Upper lobe of right lung (tissue), 1 donor: ENCODE measurements around the gene DNAJB9. TPM values are rescaled to one million over a fixed set of nuclear protein-coding genes. Genes with fewer than 3 reads are reported as not detected.
"Not testable (repeated sequence)": the region's sequence is repeated elsewhere in the genome, so short reads cannot be mapped to it uniquely, and the experiment has no call there.

Experiments used
- ATAC-seq: fragments of 200-7000 bp; cut with Tn5 transposase; one replicate; pipeline ENCODE4 v1.9.1; 2020; ENCODE audit warnings: mild to moderate bottlenecking, moderate library complexity
- DNase-seq: peaks from one replicate; pipeline ENCODE4 v3.0.0-alpha.2; 2020
- H3K27ac ChIP-seq: fragments of 200-600 bp; one replicate; pipeline ENCODE4 v1.8.0; 2022
- H3K27me3 ChIP-seq: fragments of 200-600 bp; one replicate; pipeline ENCODE4 v1.8.0; 2022; ENCODE audit warnings: mild to moderate bottlenecking
- H3K36me3 ChIP-seq: fragments of 200-600 bp; one replicate; pipeline ENCODE4 v1.8.0; 2022
- H3K4me1 ChIP-seq: fragments of 200-600 bp; one replicate; pipeline ENCODE4 v1.8.0; 2022
- H3K4me3 ChIP-seq: fragments of 200-600 bp; one replicate; pipeline ENCODE4 v1.8.0; 2022; ENCODE audit warnings: mild to moderate bottlenecking
- H3K9me3 ChIP-seq: fragments of 200-600 bp; one replicate; pipeline ENCODE4 v1.8.0; 2022
- intact Hi-C: fragments of 100-400 bp; cut with DNase I; formaldehyde crosslinking; loops from one replicate; pipeline ENCODE4 v1.11.0; 2022
- total RNA-seq: library from RNA; stranded (reverse); fragmentation: NEBNext Ultra II Directional; extraction: Animal tissue kit (Norgen Biotek cat#: 25700); gene quantifications from one replicate; pipeline ENCODE4 v1.2.1, GENCODE V29; 2021
- TF ChIP-seq, protein P1 (sequence below): fragments of 200-600 bp; IDR thresholded peaks from one replicate; pipeline ENCODE4 v1.8.0; 2022; ENCODE audit warnings: antibody characterized with exemption
- donor health status: DM: no; HTN: yes; CAD: no; lungs with severe emphysema.

Gene DNAJB9
- total RNA-seq, 1 donor from 2014 or later: 36.5 TPM

DNA sequence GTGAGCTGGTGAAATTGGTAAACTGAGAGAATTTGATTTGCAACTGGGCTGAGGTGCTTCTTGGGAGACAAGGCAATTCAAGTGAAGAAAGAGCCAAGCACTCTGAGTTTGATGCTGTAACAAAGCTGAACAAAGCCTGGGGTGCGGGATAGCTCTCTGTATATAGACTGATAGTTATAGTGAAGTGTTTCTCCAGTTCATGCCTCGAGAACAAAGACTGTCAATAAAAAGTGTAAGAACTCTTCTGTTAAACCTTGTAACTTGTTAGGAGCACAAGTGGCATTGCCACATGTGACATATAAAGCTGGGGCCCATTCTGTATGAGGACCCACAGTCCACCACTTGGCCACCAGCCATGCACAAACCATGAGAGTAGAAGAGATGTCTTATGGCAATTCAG lies 32.4 kb upstream of the DNAJB9 start:
- TF ChIP-seq, protein P1, sequence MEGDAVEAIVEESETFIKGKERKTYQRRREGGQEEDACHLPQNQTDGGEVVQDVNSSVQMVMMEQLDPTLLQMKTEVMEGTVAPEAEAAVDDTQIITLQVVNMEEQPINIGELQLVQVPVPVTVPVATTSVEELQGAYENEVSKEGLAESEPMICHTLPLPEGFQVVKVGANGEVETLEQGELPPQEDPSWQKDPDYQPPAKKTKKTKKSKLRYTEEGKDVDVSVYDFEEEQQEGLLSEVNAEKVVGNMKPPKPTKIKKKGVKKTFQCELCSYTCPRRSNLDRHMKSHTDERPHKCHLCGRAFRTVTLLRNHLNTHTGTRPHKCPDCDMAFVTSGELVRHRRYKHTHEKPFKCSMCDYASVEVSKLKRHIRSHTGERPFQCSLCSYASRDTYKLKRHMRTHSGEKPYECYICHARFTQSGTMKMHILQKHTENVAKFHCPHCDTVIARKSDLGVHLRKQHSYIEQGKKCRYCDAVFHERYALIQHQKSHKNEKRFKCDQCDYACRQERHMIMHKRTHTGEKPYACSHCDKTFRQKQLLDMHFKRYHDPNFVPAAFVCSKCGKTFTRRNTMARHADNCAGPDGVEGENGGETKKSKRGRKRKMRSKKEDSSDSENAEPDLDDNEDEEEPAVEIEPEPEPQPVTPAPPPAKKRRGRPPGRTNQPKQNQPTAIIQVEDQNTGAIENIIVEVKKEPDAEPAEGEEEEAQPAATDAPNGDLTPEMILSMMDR: no peak
- intact Hi-C loops: no loop called here
- DNase-seq (no peak), ATAC-seq (no peak)
- Histone ChIP-seq H3K27me3 (no peaks in the 10 kb centered on the region), H3K4me3 (no peak overlapping the region), H3K9me3 (no peaks in the 10 kb centered on the region), H3K27ac (no peak overlapping the region), H3K4me1 (no peaks in the 10 kb centered on the region), H3K36me3 (no peaks in the 10 kb centered on the region)

DNA sequence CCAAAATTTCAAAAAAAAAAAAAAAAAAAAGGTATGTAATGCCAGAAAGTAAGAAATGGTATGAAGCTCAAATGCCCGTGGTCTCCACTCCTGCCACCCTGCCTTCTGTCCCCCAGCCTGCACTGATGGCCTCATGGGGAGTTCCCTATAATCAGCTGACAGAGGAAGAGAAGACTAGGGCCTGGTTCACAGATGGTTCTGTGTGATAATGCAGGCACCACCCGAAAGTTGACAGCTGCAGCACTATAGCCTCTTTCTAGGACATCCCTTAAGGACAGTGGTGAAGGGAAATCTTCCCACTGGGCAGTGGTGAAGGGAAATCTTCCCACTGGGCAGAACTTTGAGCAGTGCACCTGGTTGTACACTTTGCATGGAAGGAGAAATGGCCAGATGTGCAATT lies 31.4 kb upstream of the DNAJB9 start:
- H3K27me3 ChIP-seq, H3K4me3 ChIP-seq, H3K36me3 ChIP-seq, ATAC-seq, H3K4me1 ChIP-seq, H3K27ac ChIP-seq, DNase-seq, intact Hi-C loops, H3K9me3 ChIP-seq: not testable (repeated sequence)

DNA sequence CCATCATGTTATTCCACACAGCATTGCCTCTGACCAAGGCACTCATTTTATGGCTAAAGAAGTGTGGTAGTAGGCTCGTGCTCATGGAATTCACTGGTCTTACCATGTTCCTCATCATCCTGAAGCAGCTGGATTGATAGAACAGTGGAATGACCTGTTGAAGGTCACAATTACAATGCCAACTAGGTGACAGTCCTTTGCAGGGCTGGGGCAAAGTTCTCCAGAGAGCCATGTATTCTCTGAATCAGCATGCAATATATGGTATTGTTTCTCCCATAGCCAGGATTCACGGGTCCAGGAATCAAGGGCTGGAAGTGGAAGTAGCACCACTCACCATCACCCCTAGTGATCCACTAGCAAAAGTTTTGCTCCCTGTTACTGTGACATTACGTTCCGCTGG lies 31.0 kb upstream of the DNAJB9 start:
- H3K4me3 ChIP-seq, DNase-seq, intact Hi-C loops, H3K4me1 ChIP-seq, H3K36me3 ChIP-seq, H3K9me3 ChIP-seq, ATAC-seq, H3K27me3 ChIP-seq, H3K27ac ChIP-seq: not testable (repeated sequence)

DNA sequence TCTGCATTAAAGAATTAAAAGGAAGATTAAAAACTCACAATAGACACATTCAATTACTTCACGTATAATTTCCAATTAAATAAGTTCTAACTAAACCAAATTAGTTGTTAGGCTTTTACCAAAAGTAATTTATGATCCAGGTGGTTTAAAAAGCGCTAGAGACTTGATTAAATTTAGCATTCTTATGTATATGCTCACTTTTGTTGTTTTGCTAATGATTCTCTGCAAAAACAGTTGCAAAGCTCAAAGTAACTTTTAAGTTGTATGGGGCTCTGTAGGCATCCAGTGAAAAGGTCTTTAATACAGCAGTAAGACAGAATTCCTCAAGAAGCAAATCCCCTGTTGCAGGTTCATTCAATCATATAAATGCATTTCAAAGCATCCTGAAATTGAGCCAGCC lies 28.2 kb upstream of the DNAJB9 start:
- intact Hi-C loops: no loop called here
- TF ChIP-seq, protein P1: no peak
- Histone ChIP-seq H3K4me3 (no peak overlapping the region), H3K27ac (no peak overlapping the region), H3K27me3 (no peaks in the 10 kb centered on the region), H3K4me1 (no peaks in the 10 kb centered on the region), H3K9me3 (no peaks in the 10 kb centered on the region), H3K36me3 (no peaks in the 10 kb centered on the region)
- ATAC-seq (no peak), DNase-seq (no peak)

DNA sequence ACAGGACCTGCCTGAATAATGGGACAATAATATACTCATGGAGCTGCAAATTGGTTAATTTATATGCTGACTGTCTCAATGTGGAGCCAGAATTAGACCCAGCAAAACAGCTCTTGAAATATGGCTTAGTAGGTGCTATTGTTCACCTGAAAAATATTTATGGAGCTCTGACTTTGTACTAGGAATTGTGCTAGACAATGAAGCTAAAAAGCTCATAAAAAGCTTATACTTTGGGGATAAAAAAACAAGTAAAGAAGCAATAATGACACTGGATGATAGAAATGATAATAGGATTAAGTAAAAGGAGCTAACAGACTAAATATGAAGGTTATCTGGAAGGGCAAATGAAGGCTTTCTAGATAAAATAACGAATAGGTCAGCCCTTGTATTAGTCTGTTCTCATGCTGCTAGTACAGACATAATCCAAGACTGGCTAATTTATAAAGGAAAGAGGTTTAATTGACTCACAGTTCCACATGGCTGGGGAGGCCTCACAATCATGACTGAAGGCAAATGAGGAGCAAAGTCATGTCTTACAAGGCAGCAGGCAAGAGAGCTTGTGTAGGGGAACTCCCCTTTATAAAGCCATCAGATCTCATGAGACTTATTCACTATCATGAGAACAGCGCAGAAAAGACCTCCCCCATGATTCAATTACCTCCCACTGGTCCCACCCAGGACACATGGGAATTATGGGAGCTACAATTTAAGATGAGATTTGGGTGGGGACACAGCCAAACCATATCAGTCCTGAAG lies 21.4 kb upstream of the DNAJB9 start:
- DNase-seq, intact Hi-C loops, H3K9me3 ChIP-seq, H3K4me3 ChIP-seq, H3K27ac ChIP-seq, ATAC-seq, H3K27me3 ChIP-seq, H3K4me1 ChIP-seq, H3K36me3 ChIP-seq: not testable (repeated sequence)

DNA sequence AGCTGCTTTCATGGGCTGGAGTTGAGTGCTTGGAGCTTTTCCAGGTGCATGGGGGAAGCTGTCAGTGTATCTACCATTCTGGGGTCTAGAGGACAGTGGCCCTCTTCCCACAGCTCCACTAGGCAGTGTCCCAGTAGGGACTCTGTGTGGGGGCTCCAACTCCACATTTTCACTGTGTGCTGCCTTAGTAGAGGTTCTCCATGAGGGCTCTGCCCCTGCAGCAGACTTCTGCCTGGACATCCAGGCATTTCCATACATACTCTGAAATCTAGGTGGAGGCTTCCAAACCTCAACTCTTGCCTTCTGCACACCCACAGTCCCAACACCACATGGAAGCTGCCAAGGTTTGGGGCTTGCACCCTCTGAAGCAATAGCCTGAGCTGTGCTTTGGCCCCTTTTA lies 13.0 kb upstream of the DNAJB9 start:
- H3K4me3 ChIP-seq, intact Hi-C loops, ATAC-seq: not testable (repeated sequence)

DNA sequence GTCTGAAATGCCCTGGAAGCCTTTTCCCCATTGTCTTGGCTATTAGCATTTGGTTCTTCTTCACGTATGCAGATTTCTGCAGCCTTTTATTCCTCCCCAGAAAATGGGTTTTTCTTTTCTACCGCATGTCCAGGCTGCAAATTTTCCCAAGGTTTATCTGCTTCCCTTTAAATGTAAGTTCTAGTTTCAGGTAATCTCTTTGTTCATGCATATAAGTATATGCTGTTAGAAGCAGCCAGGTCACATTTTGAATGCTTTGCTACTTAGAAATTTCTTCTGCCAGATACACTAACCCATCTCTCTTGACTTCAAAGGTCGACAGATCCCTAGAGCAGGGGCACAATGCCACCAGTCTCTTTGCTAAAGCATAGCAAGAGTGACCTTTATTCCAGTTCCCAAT lies 12.5 kb upstream of the DNAJB9 start:
- Histone ChIP-seq H3K36me3 (no peaks in the 10 kb centered on the region), H3K9me3 (no peaks in the 10 kb centered on the region), H3K27me3 (no peaks in the 10 kb centered on the region), H3K27ac (no peak overlapping the region), H3K4me3 (no peak overlapping the region), H3K4me1 (no peaks in the 10 kb centered on the region)
- TF ChIP-seq, protein P1: no peak
- ATAC-seq: no peak
- intact Hi-C loops: no loop called here
- no peak for DNase-seq

More for the DNA sequence above, 13.0 kb upstream of the DNAJB9 start:
- H3K27ac ChIP-seq, H3K9me3 ChIP-seq, H3K27me3 ChIP-seq, H3K36me3 ChIP-seq, DNase-seq, H3K4me1 ChIP-seq: not testable (repeated sequence)

DNA sequence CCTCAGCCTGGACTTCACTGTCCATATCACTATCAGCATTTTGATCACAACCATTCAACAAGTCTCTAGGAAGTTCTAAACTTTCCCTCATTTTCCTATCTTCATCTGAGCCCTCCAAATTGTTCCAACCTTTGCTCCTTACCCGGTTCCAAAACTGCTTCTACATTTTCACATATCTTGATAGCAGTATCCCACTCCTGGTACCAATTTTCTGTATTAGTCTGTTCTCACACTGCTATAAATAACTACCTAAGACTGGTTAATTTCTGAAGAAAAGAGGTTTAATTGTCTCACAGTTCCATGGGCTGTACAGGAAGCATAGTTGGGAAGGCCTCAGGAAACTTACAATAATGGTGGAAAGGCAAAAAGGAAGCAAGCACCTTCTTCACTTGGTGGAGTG lies 12.1 kb upstream of the DNAJB9 start:
- no peaks in the 10 kb centered on the region for H3K4me1 ChIP-seq
- intact Hi-C loops: no loop called here
- TF ChIP-seq, protein P1: no peak
- no peak overlapping the region for H3K4me3 ChIP-seq
- ATAC-seq: no peak
- no peaks in the 10 kb centered on the region for H3K27me3 ChIP-seq
- no peak overlapping the region for H3K27ac ChIP-seq
- H3K36me3 ChIP-seq: no peaks in the 10 kb centered on the region
- no peaks in the 10 kb centered on the region for H3K9me3 ChIP-seq
- no peak for DNase-seq
